HS-5 (cell line): ENCODE results near the gene NUFIP1.
"Not testable (repeated sequence)": the region's sequence is repeated elsewhere in the genome, so short reads cannot be mapped to it uniquely, and the experiment has no call there.

Experiments used
- DNase-seq: peaks from one replicate; pipeline ENCODE4 v3.0.0-alpha.2; 2012; ENCODE audit warnings: low read depth

NUFIP1 gene

DNA sequence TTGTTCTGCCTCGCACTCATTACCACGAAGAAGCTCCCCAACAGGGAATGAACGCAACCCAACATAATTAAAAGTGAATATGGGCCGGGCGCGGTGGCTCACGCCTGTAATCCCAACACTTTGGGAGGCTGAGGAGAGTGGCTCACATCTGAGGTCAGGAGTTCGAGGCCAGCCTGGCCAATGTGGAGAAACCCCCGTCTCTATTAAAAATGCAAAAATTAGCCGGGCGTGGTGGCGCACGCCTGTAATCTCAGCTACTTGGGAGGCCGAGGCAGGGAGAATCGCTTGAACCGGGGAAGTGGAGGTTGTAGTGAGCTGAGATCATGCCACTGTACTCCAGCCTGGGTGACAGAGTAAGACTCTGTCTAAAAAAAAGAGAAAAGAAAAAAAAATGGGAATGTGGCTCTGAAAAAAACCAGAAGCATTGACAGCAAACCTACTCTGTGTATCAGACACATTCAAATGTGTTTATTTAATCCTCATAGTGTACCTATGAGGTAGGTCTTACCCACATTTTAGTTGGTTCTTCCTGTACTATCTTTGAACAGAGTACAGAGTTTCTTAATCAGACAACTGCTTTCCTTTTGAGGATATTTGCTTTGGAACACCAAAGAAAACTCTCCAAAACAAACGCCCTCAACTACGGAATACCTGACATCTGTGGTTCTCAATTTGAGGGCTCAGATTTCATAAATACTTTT lies 70.0 kb downstream of the NUFIP1 start:
- no peak for DNase-seq

DNA sequence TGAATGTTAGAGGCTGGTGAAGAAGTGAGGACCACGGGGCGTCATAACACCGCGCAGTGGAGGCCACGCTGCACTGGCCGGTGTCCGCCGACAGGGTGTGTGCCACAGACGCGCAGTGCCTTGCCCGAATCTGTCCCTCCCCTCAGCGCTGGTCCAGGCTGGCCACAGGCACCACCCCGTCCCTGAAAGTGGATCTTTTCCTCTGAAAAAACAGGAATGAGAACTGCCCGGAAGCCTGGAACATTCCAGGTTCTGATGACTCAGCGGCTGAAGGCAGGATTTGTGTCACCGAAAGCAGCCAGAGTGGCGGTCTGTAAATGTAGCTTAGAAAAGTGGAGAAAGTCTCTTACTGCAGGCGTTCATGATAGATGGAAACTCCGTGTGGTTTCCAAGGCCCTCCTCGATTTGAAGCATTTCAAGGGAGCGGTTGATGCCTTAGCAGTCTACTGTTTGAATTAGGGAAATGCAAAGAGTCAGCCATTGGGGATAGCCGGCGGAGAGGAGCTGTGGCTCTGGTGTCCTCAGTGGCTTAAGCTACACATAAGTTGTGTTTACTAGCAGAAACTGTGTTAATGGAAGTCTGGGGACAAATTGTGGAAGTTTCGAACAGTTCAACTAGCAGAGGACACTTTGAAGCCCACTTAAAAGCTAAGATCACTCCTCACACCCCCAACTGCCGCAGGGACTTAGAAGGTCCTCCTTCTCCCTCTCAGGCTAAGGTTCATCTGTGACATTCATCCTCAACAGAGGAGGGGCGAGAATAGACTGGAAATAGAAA lies 70.8 kb downstream of the NUFIP1 start:
- DNase-seq = peak; percentile 67

GRCh38 chr13:44917589-44918325 lies 71.5 kb downstream of the NUFIP1 start:
- peak; percentile 84 for DNase-seq

- DNase-seq = no peak
Measured at GRCh38 chr13:44912278-44913016, 76.8 kb downstream of the NUFIP1 start.

DNA sequence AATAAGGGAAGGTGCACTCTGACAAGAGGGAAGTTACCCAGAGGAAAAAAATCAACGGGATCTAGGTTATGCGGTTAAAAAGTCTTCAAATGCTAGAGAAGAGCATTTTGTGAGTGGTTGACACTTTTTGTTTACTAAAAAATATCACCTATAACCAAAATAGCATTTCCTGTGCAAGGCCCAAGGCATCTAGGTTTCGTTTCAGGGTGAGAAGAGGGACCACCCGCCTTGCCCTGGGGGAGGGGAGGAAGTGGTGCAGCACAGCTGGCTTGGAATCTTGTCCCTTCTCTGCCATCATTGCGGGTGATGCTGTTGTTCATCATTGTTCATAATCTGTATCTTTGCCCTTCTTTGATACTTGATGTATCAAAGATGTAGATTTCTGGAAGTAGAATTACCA lies 80.6 kb downstream of the NUFIP1 start:
- DNase-seq = no peak

- DNase-seq = no peak
Measured at GRCh38 chr13:44908266-44908665, 81.0 kb downstream of the NUFIP1 start.

- no peak for DNase-seq
Measured at GRCh38 chr13:44906713-44907112, 82.6 kb downstream of the NUFIP1 start.

DNA sequence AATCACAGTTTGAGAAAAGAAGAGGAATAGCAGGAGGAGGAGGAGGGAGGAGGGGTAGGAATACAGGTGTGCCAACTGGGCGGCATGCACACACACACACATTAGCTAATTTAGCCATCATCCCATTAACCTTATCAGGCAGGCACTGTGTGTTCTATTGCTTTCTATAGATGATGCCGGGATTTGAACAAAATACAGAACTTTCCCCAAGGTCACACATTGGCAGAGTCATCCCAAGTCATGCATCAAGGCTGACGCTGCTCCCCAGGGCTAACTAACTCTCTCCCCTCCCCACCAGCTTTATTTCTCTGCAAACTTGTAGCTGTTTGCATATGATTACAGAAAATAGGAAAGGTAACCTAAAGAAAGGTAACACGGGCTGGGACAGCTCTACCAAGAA lies 83.0 kb downstream of the NUFIP1 start:
- no peak for DNase-seq

DNA sequence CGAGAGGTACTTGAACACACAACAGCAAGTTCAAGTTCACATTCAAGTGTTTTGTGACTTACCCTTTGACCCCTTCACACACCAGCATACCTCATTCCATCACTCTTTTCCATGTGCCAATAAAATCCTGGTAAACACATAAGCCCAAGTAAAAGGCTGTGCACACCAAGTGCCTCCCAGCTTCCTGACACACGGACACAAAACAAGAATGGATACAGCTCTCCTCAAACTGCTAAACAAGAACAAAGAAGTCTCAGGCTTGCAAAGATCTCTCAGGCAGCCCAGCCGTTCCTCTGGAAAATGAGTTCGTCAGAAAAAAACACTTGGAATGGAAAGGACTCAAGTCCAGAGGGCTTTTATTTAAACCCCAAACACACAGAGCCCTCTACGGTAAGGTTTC lies 83.7 kb downstream of the NUFIP1 start:
- DNase-seq = no peak

DNA sequence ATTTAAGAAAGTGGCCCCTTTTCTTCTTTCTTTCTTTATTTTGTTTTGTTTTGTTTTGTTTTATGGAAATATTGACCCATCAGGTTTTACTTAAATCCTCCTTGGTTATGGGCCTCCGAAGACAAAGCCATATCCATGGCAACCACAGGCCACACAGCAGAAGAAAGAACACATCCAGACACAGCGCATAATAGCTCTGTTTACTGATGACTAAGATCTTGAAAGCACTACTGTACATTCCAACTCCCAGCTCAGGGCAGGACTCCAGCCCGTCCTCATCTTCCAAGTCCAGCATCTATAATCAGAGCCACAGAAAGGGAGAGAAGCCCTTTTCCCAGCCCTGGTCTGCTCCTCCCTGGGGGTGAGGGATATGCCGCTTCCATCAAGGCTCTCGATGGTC lies 84.3 kb downstream of the NUFIP1 start:
- DNase-seq = no peak

DNA sequence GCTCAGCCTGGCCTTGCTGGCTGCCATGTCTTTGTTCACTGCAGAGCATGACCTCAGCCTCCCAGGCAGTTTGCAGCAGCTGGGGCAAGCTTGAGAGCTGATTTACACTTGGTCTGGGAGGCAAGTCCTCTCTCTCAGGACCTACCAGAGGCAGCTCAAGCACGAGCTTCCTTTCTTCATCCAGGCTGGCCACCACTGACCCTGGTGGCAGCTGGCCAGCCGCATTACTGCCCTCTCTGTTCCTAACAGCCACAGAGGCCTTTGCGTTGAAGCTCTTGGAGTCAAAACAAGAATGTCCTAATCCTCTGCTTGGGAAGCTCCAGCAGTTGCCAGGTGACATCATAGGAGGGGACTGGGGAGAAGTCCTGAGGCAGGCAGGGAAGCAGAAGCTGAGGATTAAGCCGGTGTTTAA lies 85.7 kb downstream of the NUFIP1 start:
- DNase-seq = no peak

DNA sequence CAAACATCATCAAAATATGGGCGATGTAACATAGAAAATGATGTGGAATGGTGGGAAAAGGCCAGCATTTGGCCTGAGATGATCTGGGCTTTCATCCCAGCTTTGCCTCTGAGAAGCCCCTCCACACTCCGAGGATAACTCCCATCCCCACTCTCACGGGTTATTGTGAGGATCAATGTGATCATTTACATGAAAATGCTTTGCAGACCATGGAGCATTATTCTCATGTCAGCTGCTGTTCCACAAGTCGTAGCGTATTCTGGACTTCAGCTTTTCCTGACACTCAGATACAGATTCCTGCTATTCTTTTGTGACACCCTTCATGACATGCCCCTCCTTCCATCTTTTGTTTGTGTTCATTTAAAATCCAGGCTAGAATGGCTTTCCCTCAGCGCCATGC lies 86.5 kb downstream of the NUFIP1 start:
- DNase-seq = no peak

DNA sequence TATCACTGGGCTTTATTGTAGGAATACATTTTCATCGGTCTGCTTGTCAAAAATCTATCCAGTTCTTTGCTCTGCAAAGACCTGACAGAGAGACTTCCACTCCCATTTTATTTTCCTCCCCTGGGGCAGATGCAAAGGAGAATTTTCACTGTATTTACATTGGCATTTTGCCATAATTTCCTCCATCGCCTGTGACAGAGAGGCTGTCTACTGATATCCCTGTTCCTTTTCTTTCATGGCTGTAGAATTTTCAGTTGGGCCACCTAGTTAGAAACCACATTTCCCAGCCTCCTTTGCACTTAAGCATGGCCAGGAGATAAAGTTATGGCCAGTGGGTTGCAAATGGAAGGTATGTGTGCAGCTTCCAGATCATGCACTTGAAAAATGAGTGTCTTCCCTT lies 89.3 kb downstream of the NUFIP1 start:
- no peak for DNase-seq

DNA sequence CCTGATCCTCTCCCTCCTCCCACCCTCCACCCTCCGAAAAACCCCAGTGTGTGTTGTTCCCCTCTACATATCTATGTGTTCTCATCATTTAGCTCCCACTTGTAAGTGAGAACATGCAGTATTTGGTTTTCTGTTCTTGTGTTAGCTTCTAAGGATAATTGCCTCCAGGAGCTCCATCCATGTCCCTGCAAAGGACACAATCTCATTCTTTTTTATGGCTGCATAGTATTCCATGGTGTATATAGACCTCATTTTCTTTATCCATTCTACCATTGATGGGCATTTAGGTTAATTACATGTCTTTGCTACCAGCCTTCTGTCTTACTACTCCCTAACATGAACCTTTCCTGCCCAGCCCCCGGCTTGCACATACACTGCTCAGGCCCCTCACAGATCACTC lies 91.0 kb downstream of the NUFIP1 start:
- DNase-seq = not testable (repeated sequence)

DNA sequence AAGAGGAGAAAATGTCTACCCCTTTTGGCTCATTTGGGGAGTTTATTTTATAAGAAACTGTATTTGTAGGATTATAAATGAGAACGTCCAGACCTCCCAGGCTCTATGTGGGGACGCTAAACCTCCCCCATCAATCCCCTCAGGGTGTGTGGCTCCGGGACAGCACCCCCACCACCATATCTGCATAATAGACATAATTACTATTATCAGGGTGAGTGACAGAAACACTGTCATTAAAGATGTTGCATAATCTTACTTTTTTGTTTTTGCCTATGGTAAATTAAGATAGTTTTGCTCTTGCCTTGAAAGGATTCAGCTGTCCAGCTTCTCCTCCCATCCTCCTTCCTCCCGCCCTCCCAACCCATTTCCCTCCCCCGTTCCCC lies 93.3 kb downstream of the NUFIP1 start:
- no peak for DNase-seq

DNA sequence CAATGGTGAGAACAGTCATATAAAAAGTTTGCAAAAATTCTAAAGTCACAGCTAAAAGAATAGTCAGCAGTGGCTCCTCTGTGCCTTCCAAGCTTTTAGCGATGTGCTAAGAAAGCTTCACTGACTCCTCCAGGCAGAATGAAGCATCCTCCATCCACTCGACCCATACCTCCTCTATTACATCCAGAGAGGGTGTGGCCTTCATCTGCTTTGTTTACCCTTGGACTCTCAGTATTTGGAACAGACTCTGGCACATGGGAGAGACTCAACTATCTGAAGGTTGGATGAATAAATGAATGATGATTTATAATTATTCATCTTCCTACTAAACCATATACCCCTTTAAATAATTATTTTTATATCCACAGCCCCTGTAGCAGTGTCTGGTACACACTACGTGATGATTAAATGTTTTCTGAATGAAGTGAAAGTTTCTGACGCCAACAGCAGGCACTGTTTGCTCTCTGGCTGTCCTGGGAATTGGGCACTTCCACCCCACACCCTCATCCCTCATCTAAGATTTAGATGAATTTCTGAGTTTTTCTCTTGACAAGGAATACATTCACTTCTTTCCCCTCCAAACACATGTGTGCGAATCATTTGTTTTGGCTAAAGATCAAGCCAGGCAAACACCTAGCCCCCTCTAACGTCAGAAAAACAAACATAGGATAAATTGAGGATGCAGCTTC lies 93.9 kb downstream of the NUFIP1 start:
- no peak for DNase-seq

DNA sequence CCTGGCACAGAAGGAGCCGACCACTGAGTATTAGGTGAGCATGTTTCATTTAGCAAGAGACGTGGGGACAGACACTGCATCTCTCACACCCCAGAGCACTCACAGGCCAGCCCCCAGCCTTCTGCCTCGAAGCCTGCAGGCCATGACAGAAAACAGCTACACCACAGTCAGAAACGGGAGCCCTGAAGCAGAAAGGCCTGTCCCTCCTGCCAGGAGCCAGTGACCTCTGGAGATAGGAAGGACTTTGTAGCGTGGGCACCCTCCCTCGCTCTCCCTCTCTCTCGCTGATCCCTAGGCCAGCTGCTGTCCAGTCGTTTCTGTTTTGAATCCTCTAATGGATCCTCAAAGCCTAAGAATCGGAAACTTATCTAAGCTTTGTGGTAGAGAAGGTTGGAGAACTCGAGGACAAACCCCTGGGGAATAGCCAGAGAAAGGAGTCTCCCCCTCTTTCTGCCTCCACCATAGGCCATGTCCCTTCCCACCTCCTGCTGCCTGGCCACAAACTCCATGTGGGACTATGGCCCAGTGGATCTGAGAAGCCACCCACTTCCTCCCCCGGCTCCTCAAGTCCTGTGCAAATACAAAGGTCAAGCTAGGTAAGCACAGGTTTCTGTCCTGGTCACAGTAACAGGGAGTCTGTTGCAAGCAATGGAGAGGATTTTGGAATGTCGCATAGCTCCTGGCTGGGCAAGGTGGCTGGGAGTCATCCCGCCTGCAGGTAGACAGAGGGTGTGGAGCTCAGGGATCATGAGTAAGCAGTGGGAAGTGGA lies 95.1 kb downstream of the NUFIP1 start:
- no peak for DNase-seq
